Measurements from ENCODE around the gene EFHC1.
A peak's percentile ranks its signal among the peaks of the same experiment; 100 is the strongest.

Gene EFHC1

GRCh38 chr6:52419809-52420667, at the start of gene EFHC1:
EFHC1 (plus strand) TSS chr6:52420342; CDS start chr6:52420411, 69 bp downstream.
- peak within 1 kb of the TSS; percentile 89 to 90 for H3K27ac ChIP-seq
- peak within 1 kb of the TSS; percentile 89 for H3K4me3 ChIP-seq
- peak; percentile 99 for DNase-seq (ENCODE audit: low spot score)
- no peak for TF ChIP-seq CTCF (IDR thresholded peaks at IDR 0.05)

- DNase-seq (ENCODE audit: low spot score): no peak
- no peak for TF ChIP-seq CTCF (IDR thresholded peaks at IDR 0.05)
- Histone ChIP-seq H3K4me3 (no peak overlapping the region), H3K27ac (no peak overlapping the region)
These were observed 48.4 kb upstream of the EFHC1 start for GRCh38 chr6:52371656-52372191.

GRCh38 chr6:52373151-52373690, 46.9 kb upstream of the EFHC1 start:
- no peak overlapping the region for H3K4me3 ChIP-seq
- no peak for DNase-seq (ENCODE audit: low spot score)
- H3K27ac ChIP-seq: no peak overlapping the region
- no peak for TF ChIP-seq CTCF (IDR thresholded peaks at IDR 0.05)

GRCh38 chr6:52374247-52374646, 45.9 kb upstream of the EFHC1 start:
- no peak overlapping the region for H3K4me3 ChIP-seq
- DNase-seq (ENCODE audit: low spot score): no peak
- no peak for TF ChIP-seq CTCF (IDR thresholded peaks at IDR 0.05)
- no peak overlapping the region for H3K27ac ChIP-seq

GRCh38 chr6:52375780-52376556, 44.2 kb upstream of the EFHC1 start:
- TF ChIP-seq CTCF (IDR thresholded peaks at IDR 0.05): no peak
- Histone ChIP-seq H3K4me3 (no peak overlapping the region), H3K27ac (no peak overlapping the region)
- DNase-seq (ENCODE audit: low spot score): no peak

- TF ChIP-seq CTCF (IDR thresholded peaks at IDR 0.05): no peak
- DNase-seq (ENCODE audit: low spot score): no peak
- no peak overlapping the region for H3K27ac ChIP-seq
- no peak overlapping the region for H3K4me3 ChIP-seq
These were observed 43.4 kb upstream of the EFHC1 start for GRCh38 chr6:52376763-52377162.
